A549 (cell line): ENCODE results near the gene CTNND2. TPM values are rescaled to one million over a fixed set of nuclear protein-coding genes. Genes with fewer than 3 reads are reported as not detected.

Source experiments
- ATAC-seq, 2 experiments: fragments of 200-7000 bp in 1 of 2; fragments of >200 bp in 1 of 2; cut with Nextera tagmentation in 1 of 2; cut with Tn5 transposase in 1 of 2; 3 replicates each; pipeline versions ENCODE4 v1.8.0 to v1.9.1; 2018 to 2020; ENCODE audit warnings: mild to moderate bottlenecking in 1 of 2, moderate library complexity in 1 of 2
- CTCF ChIA-PET: fragments of 300-600 bp; sonication (Branson Sonifier 250); formaldehyde crosslinking; extraction: SDS; loops from one replicate; lab custom pipeline; 2021; ENCODE audit warnings: antibody characterized with exemption, inconsistent platforms; lab: Yijun Ruan, JAX
- POLR2A ChIA-PET: fragments of 350-600 bp; formaldehyde crosslinking; extraction: SDS; loops from one replicate; lab custom pipeline; 2021; ENCODE audit warnings: antibody characterized with exemption, inconsistent platforms; lab: Yijun Ruan, JAX
- DNase-seq, 2 experiments: peaks; one replicate each; pipeline versions ENCODE4 v3.0.0 to v3.0.0-alpha.2; 2011 to 2016; ENCODE audit warnings: low read depth in 1 of 2, low spot score in 1 of 2
- FAIRE-seq: peaks from 2 replicates; lab custom pipeline; 2011; peaks lifted over from hg19 to GRCh38; lab: Jason Lieb, UNC
- H3K27ac ChIP-seq, 2 experiments: fragments of >200 bp; sonication (Bioruptor Twin); formaldehyde crosslinking; 3 replicates each; pipeline ENCODE4 v1.5.1; 2016 to 2017
- H3K4me1 ChIP-seq: fragments of >200 bp; sonication (Bioruptor Twin); formaldehyde crosslinking; 3 replicates; pipeline ENCODE4 v1.6.1; 2016
- H3K4me2 ChIP-seq: fragments of >200 bp; sonication (Bioruptor Twin); formaldehyde crosslinking; 3 replicates; pipeline ENCODE4 v1.6.1; 2016
- H3K4me3 ChIP-seq: fragments of >200 bp; sonication (Bioruptor Twin); formaldehyde crosslinking; 3 replicates; pipeline ENCODE4 v1.5.1; 2016
- H3K9me3 ChIP-seq: fragments of >200 bp; sonication (Bioruptor Twin); formaldehyde crosslinking; 3 replicates; pipeline ENCODE4 v1.6.1; 2016
- BHLHE40 ChIP-seq: IDR thresholded peaks from 2 replicates; pipeline ENCODE4 v1.6.1; 2012; ENCODE audit warnings: low read depth, low read length, inconsistent platforms
- CBX8 ChIP-seq: fragments of 200-600 bp; sonication (generic); IDR thresholded peaks from 2 replicates; pipeline ENCODE4 v1.6.1; 2016
- CHD4 ChIP-seq: fragments of 200-600 bp; sonication (generic); IDR thresholded peaks from 2 replicates; pipeline ENCODE4 v1.6.1; 2016; ENCODE audit warnings: antibody characterized with exemption, mild to moderate bottlenecking, borderline replicate concordance
- CTCF ChIP-seq: fragments of >200 bp; sonication (Bioruptor Twin); formaldehyde crosslinking; IDR thresholded peaks from 3 replicates; pipeline ENCODE4 v1.5.1; 2016
- EHMT2 ChIP-seq: fragments of 200-600 bp; sonication (generic); IDR thresholded peaks from 2 replicates; pipeline ENCODE4 v1.6.1; 2016; ENCODE audit warnings: antibody characterized with exemption, low read depth, mild to moderate bottlenecking, moderate library complexity
- ESRRA ChIP-seq: fragments of 150-350 bp; IDR thresholded peaks from 2 replicates; pipeline ENCODE4 v1.6.1; 2014; ENCODE audit warnings: mild to moderate bottlenecking, low read length, borderline replicate concordance
- FOSL2 ChIP-seq, 2 experiments: fragments of 450-650 bp in 1 of 2; fragments of >200 bp in 1 of 2; sonication (Bioruptor Twin) in 1 of 2; formaldehyde crosslinking; IDR thresholded peaks; 2 replicates each; pipeline versions ENCODE4 v1.5.0 to v1.6.1; 2016 to 2020; ENCODE audit warnings: mild to moderate bottlenecking in 1 of 2, moderate library complexity in 1 of 2
- HES2 ChIP-seq: fragments of >200 bp; sonication (Bioruptor Twin); formaldehyde crosslinking; IDR thresholded peaks from 2 replicates; pipeline ENCODE4 v1.6.1; 2016
- HOXA7 ChIP-seq: fragments of 250-450 bp; sonication (Bioruptor Pico); IDR thresholded peaks from 2 replicates; pipeline ENCODE4 v1.5.0; 2020; ENCODE audit warnings: mild to moderate bottlenecking, moderate library complexity
- HOXB13 ChIP-seq: fragments of 250-450 bp; sonication (Bioruptor Pico); IDR thresholded peaks from 2 replicates; pipeline ENCODE4 v1.5.0; 2020; ENCODE audit warnings: low read depth, mild to moderate bottlenecking, moderate library complexity
- JUN ChIP-seq, 2 experiments: fragments of >200 bp; sonication (Bioruptor Twin); formaldehyde crosslinking; IDR thresholded peaks; 2 replicates in 1 of 2; 3 replicates in 1 of 2; pipeline ENCODE4 v1.6.1; 2016 to 2017
- KDM5A ChIP-seq: fragments of 200-600 bp; sonication (generic); IDR thresholded peaks from 2 replicates; pipeline ENCODE4 v1.6.1; 2016; ENCODE audit warnings: antibody characterized with exemption, mild to moderate bottlenecking
- MAZ ChIP-seq: fragments of 150-350 bp; IDR thresholded peaks from 2 replicates; pipeline ENCODE4 v1.6.1; 2014; ENCODE audit warnings: antibody characterized with exemption, low read depth, low read length, borderline replicate concordance
- NFE2L2 ChIP-seq: fragments of 150-350 bp; conservative IDR thresholded peaks from 2 replicates; pipeline ENCODE4 v1.6.1; 2014; ENCODE audit warnings: low read length
- NR3C1 ChIP-seq: fragments of >200 bp; sonication (Bioruptor Twin); formaldehyde crosslinking; IDR thresholded peaks from 3 replicates; pipeline ENCODE4 v1.6.1; 2017
- PHF8 ChIP-seq: fragments of 200-600 bp; sonication (generic); IDR thresholded peaks from 2 replicates; pipeline ENCODE4 v1.6.1; 2016; ENCODE audit warnings: low read depth, mild to moderate bottlenecking, antibody characterized with exemption, moderate library complexity, borderline replicate concordance
- POLR2A ChIP-seq: IDR thresholded peaks from 2 replicates; pipeline ENCODE4 v1.6.1; 2012; ENCODE audit warnings: mild to moderate bottlenecking, low read length
- POLR2AphosphoS2 ChIP-seq: conservative IDR thresholded peaks from 2 replicates; pipeline ENCODE4 v1.6.1; 2012; ENCODE audit warnings: low read length, improper control_type of control experiment, inconsistent platforms
- RARB ChIP-seq: fragments of 250-450 bp; sonication (Bioruptor Pico); IDR thresholded peaks from 2 replicates; pipeline ENCODE4 v1.8.0; 2021; ENCODE audit warnings: mild to moderate bottlenecking, moderate library complexity
- TFCP2L1 ChIP-seq: fragments of 250-450 bp; sonication (Bioruptor Pico); IDR thresholded peaks from 2 replicates; pipeline ENCODE4 v1.5.0; 2021; ENCODE audit warnings: mild to moderate bottlenecking
- TP53 ChIP-seq: fragments of 250-450 bp; sonication (Bioruptor Pico); IDR thresholded peaks from 2 replicates; pipeline ENCODE4 v1.5.0; 2021; ENCODE audit warnings: mild to moderate bottlenecking, moderate library complexity
- ZC3H11A ChIP-seq: fragments of 450-650 bp; IDR thresholded peaks from 2 replicates; pipeline ENCODE4 v1.6.1; 2014; ENCODE audit warnings: antibody characterized with exemption, mild to moderate bottlenecking
- WGBS: methylation state at CpG from one replicate; pipeline ENCODE4 v1.1.6; 2017; ENCODE audit errors: missing lambda C conversion rate; 5-methylcytosine and 5-hydroxymethylcytosine counted together
- polyA plus RNA-seq, 4 experiments: library from polyadenylated mRNA; depleted of rRNA in 3 of 4; stranded (reverse); fragments of >200 nt; fragmentation: RNase III in 1 of 4; extraction: RNeasy Plus Mini Kit Qiagen cat#74134 plus additional on column Dnase treatment in 1 of 4; gene quantifications; 2 replicates in 3 of 4; 3 replicates in 1 of 4; pipeline ENCODE4 v1.2.3, GENCODE V29; 2011 to 2017
- TF ChIP-seq, protein P1 (sequence below): IDR thresholded peaks from 2 replicates; pipeline ENCODE4 v1.6.1; 2012
- TF ChIP-seq, protein P2 (sequence below): fragments of 250-450 bp; sonication (Bioruptor Pico); IDR thresholded peaks from 2 replicates; pipeline ENCODE4 v1.5.0; 2020; ENCODE audit warnings: low read depth, mild to moderate bottlenecking, moderate library complexity
- TF ChIP-seq, protein P3 (sequence below): IDR thresholded peaks from 2 replicates; pipeline ENCODE4 v1.6.1; 2012; ENCODE audit warnings: low read depth, borderline replicate concordance
- TF ChIP-seq, protein P4 (sequence below): fragments of >200 bp; sonication (Bioruptor Twin); formaldehyde crosslinking; IDR thresholded peaks from 3 replicates; pipeline ENCODE4 v1.6.1; 2016

CTNND2 gene
- polyA plus RNA-seq, 2 of the 4 experiments (the other 2 are of a cell fraction): not detected

- no peak for ATAC-seq
Observed at GRCh38 chr5:11398728-11399127, 505.5 kb downstream of the CTNND2 start.

GRCh38 chr5:11397549-11397948 lies 506.7 kb downstream of the CTNND2 start:
- CTCF ChIA-PET: no interaction called here
- DNase-seq: no peak
- no peaks in the 10 kb centered on the region for H3K9me3 ChIP-seq
- no peak for TF ChIP-seq POLR2A
- TF ChIP-seq CHD4: no peak
- no peak for TF ChIP-seq KDM5A
- no peak for TF ChIP-seq JUN (IDR thresholded peaks at IDR 0.05)
- TF ChIP-seq, protein P1, sequence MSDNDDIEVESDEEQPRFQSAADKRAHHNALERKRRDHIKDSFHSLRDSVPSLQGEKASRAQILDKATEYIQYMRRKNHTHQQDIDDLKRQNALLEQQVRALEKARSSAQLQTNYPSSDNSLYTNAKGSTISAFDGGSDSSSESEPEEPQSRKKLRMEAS: no peak
- TF ChIP-seq ESRRA: no peak
- no peak for TF ChIP-seq TFCP2L1
- TF ChIP-seq, all 56 proteins: peak for 0
- no peak overlapping the region for H3K4me3 ChIP-seq
- ATAC-seq (no peak), FAIRE-seq (no peak)
- H3K27ac ChIP-seq: no peak overlapping the region
- no peaks in the 10 kb centered on the region for H3K4me1 ChIP-seq
- POLR2A ChIA-PET: no interaction called here
- H3K4me2 ChIP-seq: no peak overlapping the region
- WGBS: 28% methylated on average over 8 of the region's 8 CpGs

More at GRCh38 chr5:11398728-11399127, 505.5 kb downstream of the CTNND2 start:
- WGBS: 0% methylated on average over 3 of the region's 3 CpGs
- DNase-seq (no peak), FAIRE-seq (no peak)
- Histone ChIP-seq H3K27ac (no peak overlapping the region), H3K9me3 (no peaks in the 10 kb centered on the region), H3K4me1 (no peaks in the 10 kb centered on the region), H3K4me3 (no peak overlapping the region), H3K4me2 (no peak overlapping the region)
- TF ChIP-seq CHD4 (no peak), BHLHE40 (no peak), CBX8 (no peak), EHMT2 (no peak), PHF8 (no peak), RARB (CRISPR knock-in tag) (no peak)
- TF ChIP-seq, protein P2, sequence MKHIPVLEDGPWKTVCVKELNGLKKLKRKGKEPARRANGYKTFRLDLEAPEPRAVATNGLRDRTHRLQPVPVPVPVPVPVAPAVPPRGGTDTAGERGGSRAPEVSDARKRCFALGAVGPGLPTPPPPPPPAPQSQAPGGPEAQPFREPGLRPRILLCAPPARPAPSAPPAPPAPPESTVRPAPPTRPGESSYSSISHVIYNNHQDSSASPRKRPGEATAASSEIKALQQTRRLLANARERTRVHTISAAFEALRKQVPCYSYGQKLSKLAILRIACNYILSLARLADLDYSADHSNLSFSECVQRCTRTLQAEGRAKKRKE (CRISPR knock-in tag): no peak
- ChIA-PET POLR2A (no interaction called here), CTCF (no interaction called here)

DNA sequence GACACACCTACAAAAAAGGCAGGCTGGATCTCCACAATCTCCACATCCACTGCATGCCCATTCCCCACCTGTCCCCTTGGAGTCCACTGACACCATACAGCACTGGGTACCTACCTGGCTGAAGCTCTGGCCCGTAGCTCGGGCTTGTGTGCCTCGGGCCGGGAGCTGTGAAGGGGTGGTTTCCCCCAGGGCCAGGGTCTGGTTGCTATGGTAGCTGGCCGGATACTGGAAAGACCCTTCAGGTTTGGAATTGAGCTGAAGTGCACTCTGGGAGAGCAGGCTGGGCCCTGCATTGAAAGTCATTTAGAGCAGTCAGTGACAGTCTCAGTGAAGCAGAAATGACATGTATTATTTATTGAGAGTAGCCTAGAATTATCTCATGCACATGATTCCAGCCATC lies 507.3 kb downstream of the CTNND2 start:
- CTCF ChIA-PET: no interaction called here
- Histone ChIP-seq H3K9me3 (no peaks in the 10 kb centered on the region), H3K4me2 (no peak overlapping the region), H3K27ac (no peak overlapping the region), H3K4me3 (no peak overlapping the region), H3K4me1 (no peaks in the 10 kb centered on the region)
- FAIRE-seq (no peak), DNase-seq (no peak), ATAC-seq (no peak)
- POLR2A ChIA-PET: no interaction called here
- TF ChIP-seq HOXB13 (CRISPR knock-in tag): no peak
- no peak for TF ChIP-seq HES2
- TF ChIP-seq, protein P3, sequence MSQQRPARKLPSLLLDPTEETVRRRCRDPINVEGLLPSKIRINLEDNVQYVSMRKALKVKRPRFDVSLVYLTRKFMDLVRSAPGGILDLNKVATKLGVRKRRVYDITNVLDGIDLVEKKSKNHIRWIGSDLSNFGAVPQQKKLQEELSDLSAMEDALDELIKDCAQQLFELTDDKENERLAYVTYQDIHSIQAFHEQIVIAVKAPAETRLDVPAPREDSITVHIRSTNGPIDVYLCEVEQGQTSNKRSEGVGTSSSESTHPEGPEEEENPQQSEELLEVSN: no peak
- no peak for TF ChIP-seq ZC3H11A
- no peak for TF ChIP-seq NR3C1
- TF ChIP-seq ESRRA: no peak
- TF ChIP-seq TP53 (CRISPR knock-in tag): no peak
- 0% methylated on average over 1 of the region's 5 CpGs for WGBS

GRCh38 chr5:11394933-11395332 lies 509.3 kb downstream of the CTNND2 start:
- Histone ChIP-seq H3K4me3 (no peak overlapping the region), H3K9me3 (no peaks in the 10 kb centered on the region), H3K27ac (no peak overlapping the region), H3K4me2 (no peak overlapping the region), H3K4me1 (no peaks in the 10 kb centered on the region)
- ATAC-seq (no peak), DNase-seq (no peak), FAIRE-seq (no peak)
- TF ChIP-seq FOSL2 (IDR thresholded peaks at IDR 0.05) (no peak), FOSL2 (CRISPR knock-in tag; IDR thresholded peaks at IDR 0.05) (no peak), CTCF (no peak), POLR2AphosphoS2 (no peak), MAZ (no peak), HES2 (no peak), NFE2L2 (no peak), RARB (CRISPR knock-in tag) (no peak), HOXA7 (CRISPR knock-in tag) (no peak), PHF8 (no peak)
- TF ChIP-seq, protein P4, sequence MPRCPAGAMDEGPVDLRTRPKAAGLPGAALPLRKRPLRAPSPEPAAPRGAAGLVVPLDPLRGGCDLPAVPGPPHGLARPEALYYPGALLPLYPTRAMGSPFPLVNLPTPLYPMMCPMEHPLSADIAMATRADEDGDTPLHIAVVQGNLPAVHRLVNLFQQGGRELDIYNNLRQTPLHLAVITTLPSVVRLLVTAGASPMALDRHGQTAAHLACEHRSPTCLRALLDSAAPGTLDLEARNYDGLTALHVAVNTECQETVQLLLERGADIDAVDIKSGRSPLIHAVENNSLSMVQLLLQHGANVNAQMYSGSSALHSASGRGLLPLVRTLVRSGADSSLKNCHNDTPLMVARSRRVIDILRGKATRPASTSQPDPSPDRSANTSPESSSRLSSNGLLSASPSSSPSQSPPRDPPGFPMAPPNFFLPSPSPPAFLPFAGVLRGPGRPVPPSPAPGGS: no peak
- WGBS: under 1% methylated on average over 5 of the region's 5 CpGs
- CTCF ChIA-PET: no interaction called here
- POLR2A ChIA-PET: no interaction called here
